G401.6 (cell line): Measurements from ENCODE around the gene AIP.
"Not testable (repeated sequence)": the region's sequence is repeated elsewhere in the genome, so short reads cannot be mapped to it uniquely, and the experiment has no call there.

ENCODE experiments used
- FAIRE-seq: peaks from 2 replicates; lab custom pipeline; 2012; peaks lifted over from hg19 to GRCh38; lab: Jason Lieb, UNC

AIP gene

GRCh38 chr11:67449116-67449844, 33.5 kb upstream of the AIP start:
- no peak for FAIRE-seq

- FAIRE-seq: no peak
Measured at GRCh38 chr11:67450796-67451657, 31.8 kb upstream of the AIP start.

GRCh38 chr11:67451658-67451976, 31.2 kb upstream of the AIP start:
- FAIRE-seq: no peak

- FAIRE-seq: no peak
Measured at GRCh38 chr11:67452141-67452952, 30.5 kb upstream of the AIP start, which contains the start of gene GPR152. TSS of gene GPR152 (minus strand) at chr11:67452729. CDS start at chr11:67452724, 5 bp downstream.

GRCh38 chr11:67453816-67454732, 28.8 kb upstream of the AIP start:
- no peak for FAIRE-seq

DNA sequence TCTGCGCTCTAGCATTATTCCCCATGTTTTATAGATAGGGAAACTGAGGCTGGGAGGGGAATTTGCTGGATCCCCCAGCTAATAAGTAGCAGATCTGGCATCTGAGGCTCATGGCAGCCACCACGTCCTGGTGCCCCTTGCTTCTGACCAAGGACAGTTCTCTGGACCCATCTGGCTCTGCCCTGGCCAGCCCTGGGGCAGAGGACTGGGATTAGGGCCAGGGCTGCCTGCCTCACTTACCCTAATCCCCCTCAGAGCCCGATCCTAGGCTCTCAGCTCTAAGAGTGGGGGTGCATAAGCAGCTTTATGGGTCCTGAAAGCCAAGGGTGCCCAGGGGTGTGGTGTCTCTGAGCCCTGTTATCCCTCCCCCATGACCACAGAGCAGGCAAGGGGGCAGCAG, 27.8 kb upstream of the AIP start, which contains the start of gene CABP4:
Gene CABP4 (plus strand): TSS at position 301 of the 400 bp plus-strand sequence. CDS start 70 bp downstream, at position 371.
- no peak for FAIRE-seq

DNA sequence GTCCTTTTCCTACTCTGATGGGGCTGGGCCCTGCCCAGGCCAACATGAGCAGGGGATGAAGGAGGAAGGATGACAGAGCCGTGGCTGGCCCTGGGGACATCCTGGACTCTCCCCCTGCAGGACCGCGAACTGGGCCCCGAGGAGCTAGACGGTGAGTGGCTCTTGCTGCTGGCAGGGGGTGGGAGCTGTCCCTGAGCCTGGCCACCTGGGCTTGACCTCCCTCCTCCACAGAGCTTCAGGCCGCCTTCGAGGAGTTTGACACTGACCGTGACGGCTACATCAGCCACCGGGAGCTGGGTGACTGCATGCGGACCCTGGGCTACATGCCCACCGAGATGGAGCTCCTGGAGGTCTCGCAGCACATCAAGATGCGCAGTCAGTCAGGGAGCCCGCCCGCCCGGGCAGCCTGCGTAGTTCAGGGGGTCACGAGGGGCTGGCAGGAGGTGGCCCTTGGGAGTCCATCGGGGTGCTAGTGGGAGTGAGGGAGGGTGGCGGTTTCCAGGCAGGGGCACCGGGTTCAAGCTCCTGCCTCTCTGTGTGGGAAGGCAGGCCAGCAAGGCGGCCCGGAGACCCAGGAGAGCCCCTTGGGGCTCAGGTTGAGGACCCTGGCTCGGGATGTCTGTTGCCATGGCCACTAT, 26.6 kb upstream of the AIP start:
- FAIRE-seq: no peak

DNA sequence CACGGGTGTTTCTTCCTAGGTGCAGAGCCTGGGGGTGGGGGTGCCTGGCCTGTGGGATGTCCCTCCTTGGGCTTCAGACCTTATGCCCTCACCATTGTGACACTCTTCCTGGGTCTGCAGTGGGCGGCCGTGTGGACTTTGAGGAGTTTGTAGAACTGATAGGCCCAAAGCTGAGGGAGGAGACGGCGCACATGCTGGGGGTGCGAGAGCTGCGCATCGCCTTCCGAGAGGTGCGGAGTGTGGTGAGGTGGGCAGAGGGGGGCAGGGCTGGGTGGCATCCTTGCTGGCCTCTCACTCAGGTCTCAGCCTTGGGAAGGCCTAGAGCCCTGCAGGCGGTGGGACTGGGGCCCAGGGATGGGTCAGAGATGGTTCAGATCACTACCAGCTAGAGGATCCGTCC, 25.4 kb upstream of the AIP start:
- FAIRE-seq: no peak

- FAIRE-seq: no peak
Measured at GRCh38 chr11:67458266-67458665, 24.6 kb upstream of the AIP start.

DNA sequence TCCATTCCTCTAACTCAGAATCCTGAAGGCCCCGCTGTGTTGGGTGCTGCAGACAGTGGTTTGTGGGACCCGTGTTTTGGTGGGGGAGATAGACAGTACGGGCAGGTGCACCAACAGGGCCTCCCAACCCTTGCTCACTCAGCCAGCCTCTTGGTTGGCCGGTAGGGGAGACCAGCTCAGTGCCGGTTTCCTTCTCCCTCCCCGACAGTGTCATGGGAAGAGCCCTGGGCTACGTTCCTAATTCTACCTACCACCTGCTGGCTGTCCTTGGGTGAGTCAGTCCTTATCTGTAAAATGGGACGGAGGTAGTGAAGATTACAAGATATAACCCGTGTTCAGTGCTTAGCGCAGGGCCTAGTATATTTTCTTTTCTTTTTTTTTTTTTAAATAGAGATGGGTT, 19.6 kb upstream of the AIP start:
- FAIRE-seq: no peak

GRCh38 chr11:67463680-67464410, 19.0 kb upstream of the AIP start:
- FAIRE-seq: no peak

GRCh38 chr11:67464411-67465188, 18.2 kb upstream of the AIP start:
- FAIRE-seq: no peak

GRCh38 chr11:67465189-67465510, 17.7 kb upstream of the AIP start:
- no peak for FAIRE-seq

GRCh38 chr11:67465530-67465929, 17.3 kb upstream of the AIP start:
- FAIRE-seq: not testable (repeated sequence)

DNA sequence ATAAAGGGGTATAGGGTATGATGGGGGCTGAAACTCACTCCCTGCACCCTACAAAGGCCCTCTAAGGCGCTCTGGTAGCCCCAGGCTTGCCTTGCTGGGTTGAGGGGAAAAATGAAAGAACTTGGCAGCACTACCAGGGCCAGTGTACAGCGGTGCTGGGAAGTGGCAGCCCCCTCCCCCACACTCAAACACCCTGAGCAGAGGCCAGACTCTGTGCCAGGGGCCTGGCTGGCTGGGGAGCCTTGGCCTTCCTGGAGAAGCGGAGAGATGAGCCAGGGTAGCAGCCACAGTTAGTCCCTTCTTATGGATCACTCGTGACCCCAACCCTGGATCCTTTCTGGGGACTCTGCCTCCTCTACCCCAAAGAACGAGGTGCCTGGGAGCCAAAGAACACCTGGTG, 16.5 kb upstream of the AIP start:
- FAIRE-seq: no peak

- no peak for FAIRE-seq
Measured at GRCh38 chr11:67466962-67467771, 15.7 kb upstream of the AIP start.

DNA sequence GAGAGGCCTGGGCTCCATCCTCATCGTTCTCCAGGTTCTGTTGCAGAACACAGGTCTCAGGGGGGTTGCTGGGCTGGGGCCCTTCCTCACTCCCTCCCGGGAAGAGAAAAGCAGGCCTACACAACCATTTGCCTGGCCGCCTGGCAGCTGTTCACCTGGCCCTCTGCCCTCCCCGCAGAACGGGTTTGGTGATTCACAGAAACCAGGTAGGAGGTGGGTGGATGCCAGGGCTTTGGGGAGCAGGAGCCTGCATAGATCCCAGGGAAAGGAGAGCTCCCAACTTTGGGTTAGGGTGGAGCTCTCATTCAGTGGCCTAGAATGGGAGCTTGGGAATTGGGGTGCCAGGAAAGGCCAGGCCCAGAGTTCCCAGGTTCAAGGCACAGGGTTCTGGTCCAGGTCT, 14.8 kb upstream of the AIP start:
- no peak for FAIRE-seq

DNA sequence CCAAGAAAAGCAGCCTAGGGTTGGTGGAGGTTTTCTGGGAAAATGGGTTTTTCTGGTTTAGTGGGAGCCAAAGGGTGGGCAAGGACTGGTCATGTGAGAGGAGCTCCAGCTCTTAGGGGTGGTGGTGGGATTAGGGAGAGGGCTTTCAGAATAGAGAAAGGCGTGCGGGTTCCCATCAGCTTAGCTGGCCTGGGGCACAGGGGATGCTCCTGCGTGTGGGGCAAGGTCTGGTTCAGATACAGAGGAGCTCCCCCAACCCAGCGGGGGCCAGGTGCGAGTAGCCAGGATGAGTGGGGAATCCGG, 14.4 kb upstream of the AIP start:
- FAIRE-seq: no peak
